Measurements from ENCODE around the gene RAB3D. TPM values are rescaled to one million over a fixed set of nuclear protein-coding genes. Genes with fewer than 3 reads are reported as not detected.

Gene RAB3D
- total and polyA plus RNA-seq, 7 experiments from 2014 or later: 1.4 to 38.2 (median 8.0) TPM

DNA sequence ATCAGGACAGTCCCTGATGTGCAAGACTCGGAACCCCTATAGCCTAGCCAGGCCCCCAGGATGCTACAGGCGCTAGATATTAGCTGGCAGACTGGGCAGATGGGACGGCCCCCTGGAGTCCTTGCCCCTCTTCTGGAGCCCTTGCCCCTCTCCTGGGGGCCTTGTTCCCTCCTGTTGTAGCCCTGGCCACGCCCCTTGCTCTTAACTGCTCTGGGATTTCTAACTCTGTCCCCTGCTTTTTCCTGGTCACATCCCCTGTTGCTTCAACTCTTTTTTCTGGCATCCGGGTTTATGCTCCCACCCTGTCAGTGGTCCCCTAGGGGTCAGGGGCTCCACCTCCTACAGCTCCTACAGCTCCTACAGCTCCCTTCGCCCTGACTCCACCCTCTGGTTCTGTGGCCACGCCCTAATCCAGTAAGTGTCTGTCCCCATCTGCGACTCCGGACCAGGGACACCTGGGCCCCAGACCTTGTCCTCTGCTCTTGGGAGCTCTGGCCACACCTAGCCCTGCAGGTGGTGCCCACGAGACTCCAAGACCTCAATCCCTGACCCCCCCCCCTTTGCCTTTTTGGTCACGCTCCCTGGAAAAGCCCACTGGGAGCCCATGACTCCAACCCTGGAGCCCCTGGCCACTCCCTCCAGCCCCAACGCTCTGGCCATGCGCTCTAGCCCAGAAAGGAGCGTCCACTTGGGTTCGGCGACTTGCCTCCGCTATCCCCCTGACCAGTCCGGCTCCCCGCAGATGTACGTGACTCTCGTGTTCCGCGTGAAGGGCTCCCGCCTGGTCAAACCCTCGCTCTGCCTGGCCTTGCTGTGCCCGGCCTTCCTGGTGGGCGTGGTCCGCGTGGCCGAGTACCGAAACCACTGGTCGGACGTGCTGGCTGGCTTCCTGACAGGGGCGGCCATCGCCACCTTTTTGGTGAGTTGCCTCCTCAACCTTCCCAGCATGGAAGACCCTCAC is 22.6 kb upstream of the RAB3D start:
- Mint-ChIP-seq H3K9me3 (peaks cover 0 to 3% (median 0%) of the 10 kb centered on the region in 11 donors), H3K36me3 (peaks cover 0 to 9% (median 0%) of the 10 kb centered on the region in 5 donors), H3K4me3 (no peak overlapping the region), H3K4me1 (peaks cover 0 to 7% (median 0%) of the 10 kb centered on the region in 7 donors), H3K27ac (no peak overlapping the region), H3K27me3 (peaks cover 0 to 4% (median 0%) of the 10 kb centered on the region in 5 donors)
- Histone ChIP-seq H3K4me3 (ENCODE audit: low read length) (no peak overlapping the region), H3K4me1 (ENCODE audit: control insufficient read depth in 2 of 2, insufficient read depth in 2 of 2, low read length in 2 of 2) (no peaks in the 10 kb centered on the region), H3K27me3 (ENCODE audit: control insufficient read depth in 2 of 2, insufficient read depth in 2 of 2, low read length in 2 of 2) (no peaks in the 10 kb centered on the region), H3K27ac (ENCODE audit: low read depth, low read length) (no peak overlapping the region), H3K9me3 (ENCODE audit: control insufficient read depth in 2 of 3, low read length in 3 of 3) (no peaks in the 10 kb centered on the region), H3K36me3 (ENCODE audit: control insufficient read depth in 2 of 3, insufficient read depth in 3 of 3, low read length in 3 of 3) (peaks cover 0 to 26% (median 0%) of the 10 kb centered on the region in 3 experiments)
- no peak for ATAC-seq
- no peak for DNase-seq
- POLR2A ChIA-PET: interaction anchor here (1.9 kb wide), 1 partner anchor 12 kb away, joined by 6 read pairs; the partner anchor contains the start of gene SWSAP1
- CTCF ChIA-PET: interaction anchor here (1.9 kb wide), 1 partner anchor 13 kb away, joined by 4 read pairs; the partner anchor contains the start of gene SWSAP1
- intact Hi-C loops (cut with micrococcal nuclease): no loop called here

DNA sequence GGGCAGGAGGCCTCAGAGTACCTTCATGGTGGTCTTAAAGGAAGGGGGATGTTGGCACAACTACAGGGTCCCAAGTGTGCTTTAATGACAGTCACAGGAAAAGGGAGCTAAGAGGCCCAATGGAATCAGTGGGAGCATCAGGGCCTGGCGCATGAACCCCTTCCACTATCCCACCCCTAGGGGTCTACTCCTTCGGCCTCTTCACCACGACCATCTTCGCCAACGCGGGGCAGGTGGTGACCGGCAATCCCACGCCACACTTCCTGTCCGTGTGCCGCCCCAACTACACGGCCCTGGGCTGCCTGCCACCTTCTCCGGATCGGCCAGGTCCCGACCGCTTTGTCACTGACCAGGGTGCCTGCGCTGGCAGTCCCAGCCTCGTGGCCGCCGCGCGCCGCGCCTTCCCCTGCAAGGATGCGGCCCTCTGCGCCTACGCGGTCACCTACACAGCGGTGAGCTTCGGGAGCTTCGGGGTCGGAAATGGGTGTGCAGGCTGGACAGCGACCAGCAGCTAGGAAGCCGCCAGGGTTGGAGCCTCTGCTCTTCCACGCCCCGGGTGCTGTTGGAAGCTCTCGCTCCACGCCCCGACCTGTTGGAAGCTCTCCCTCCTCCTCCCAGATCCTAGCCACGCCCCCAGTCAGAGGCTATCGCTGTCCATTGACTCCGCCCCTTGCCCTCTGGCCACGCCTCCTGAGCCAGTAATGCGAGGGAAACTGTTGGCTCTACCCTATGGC is 21.7 kb upstream of the RAB3D start:
- ChIA-PET CTCF (interaction anchor here (0.6 kb wide), 1 partner anchor 43 kb away, joined by 3 read pairs; no protein-coding TSS in a partner anchor), POLR2A (interaction anchor here (1.9 kb wide), 1 partner anchor 13 kb away, joined by 6 read pairs; the partner anchor contains the start of gene SWSAP1)
- Mint-ChIP-seq H3K27ac (no peak overlapping the region), H3K27me3 (peaks cover 0 to 10% (median 2%) of the 10 kb centered on the region in 5 donors), H3K36me3 (peaks cover 0 to 9% (median 0%) of the 10 kb centered on the region in 5 donors), H3K4me3 (no peak overlapping the region), H3K9me3 (peaks cover 0 to 5% (median 0%) of the 10 kb centered on the region in 11 donors), H3K4me1 (peaks cover 2 to 9% (median 4%) of the 10 kb centered on the region in 7 donors)
- no peaks in the 10 kb centered on the region for H3K4me1 ChIP-seq (ENCODE audit: control insufficient read depth in 2 of 2, insufficient read depth in 2 of 2, low read length in 2 of 2)
- H3K4me3 ChIP-seq (ENCODE audit: low read length): no peak overlapping the region
- H3K9me3 ChIP-seq (ENCODE audit: control insufficient read depth in 2 of 3, low read length in 3 of 3): no peaks in the 10 kb centered on the region
- DNase-seq (no peak), ATAC-seq (no peak)
- peaks cover 0 to 26% (median 0%) of the 10 kb centered on the region in 3 experiments for H3K36me3 ChIP-seq (ENCODE audit: control insufficient read depth in 2 of 3, insufficient read depth in 3 of 3, low read length in 3 of 3)
- intact Hi-C loops (cut with micrococcal nuclease): no loop called here
- H3K27ac ChIP-seq (ENCODE audit: low read depth, low read length): no peak overlapping the region
- H3K27me3 ChIP-seq (ENCODE audit: control insufficient read depth in 2 of 2, insufficient read depth in 2 of 2, low read length in 2 of 2): peaks cover 0 to under 1% of the 10 kb centered on the region in 2 donors

DNA sequence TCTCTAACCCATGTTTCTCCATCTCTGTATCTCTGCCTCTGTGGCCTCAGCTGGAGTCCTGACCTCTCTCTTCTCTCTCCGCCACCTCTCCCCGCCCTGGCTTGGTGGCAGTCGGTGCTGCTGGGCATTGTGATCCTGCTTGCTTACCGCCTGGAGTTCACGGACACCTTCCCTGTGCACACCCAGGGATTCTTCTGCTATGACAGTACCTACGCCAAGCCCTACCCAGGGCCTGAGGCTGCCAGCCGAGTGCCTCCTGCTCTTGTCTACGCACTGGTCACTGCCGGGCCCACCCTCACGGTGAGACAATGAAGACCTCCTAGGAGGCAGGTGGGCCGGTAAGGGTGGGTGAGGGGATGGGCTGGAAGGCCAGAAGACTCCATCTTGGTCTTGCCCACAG is 20.0 kb upstream of the RAB3D start:
- no peak for ATAC-seq
- Mint-ChIP-seq H3K4me1 (peaks cover 9 to 16% (median 12%) of the 10 kb centered on the region in 7 donors), H3K36me3 (peaks cover 0 to 4% (median 0%) of the 10 kb centered on the region in 5 donors), H3K27me3 (peaks cover 0 to 17% (median 7%) of the 10 kb centered on the region in 5 donors), H3K9me3 (peaks cover 0 to 5% (median 0%) of the 10 kb centered on the region in 11 donors), H3K4me3 (peak overlapping the region in 1 of 10 donors; percentile 14), H3K27ac (no peak overlapping the region)
- Histone ChIP-seq H3K9me3 (ENCODE audit: control insufficient read depth in 2 of 3, low read length in 3 of 3) (no peaks in the 10 kb centered on the region), H3K27ac (ENCODE audit: low read depth, low read length) (no peak overlapping the region), H3K4me1 (ENCODE audit: control insufficient read depth in 2 of 2, insufficient read depth in 2 of 2, low read length in 2 of 2) (peaks cover 3 to 4% of the 10 kb centered on the region in 2 donors), H3K36me3 (ENCODE audit: control insufficient read depth in 2 of 3, insufficient read depth in 3 of 3, low read length in 3 of 3) (peaks cover 0 to 11% (median 0%) of the 10 kb centered on the region in 3 experiments), H3K27me3 (ENCODE audit: control insufficient read depth in 2 of 2, insufficient read depth in 2 of 2, low read length in 2 of 2) (peaks cover 0 to 6% of the 10 kb centered on the region in 2 donors), H3K4me3 (ENCODE audit: low read length) (no peak overlapping the region)
- CTCF ChIA-PET: no interaction called here
- POLR2A ChIA-PET: interaction anchor here (0.8 kb wide), 1 partner anchor 16 kb away, joined by 3 read pairs; no protein-coding TSS in a partner anchor
- DNase-seq: no peak
- intact Hi-C loops (cut with micrococcal nuclease): no loop called here

DNA sequence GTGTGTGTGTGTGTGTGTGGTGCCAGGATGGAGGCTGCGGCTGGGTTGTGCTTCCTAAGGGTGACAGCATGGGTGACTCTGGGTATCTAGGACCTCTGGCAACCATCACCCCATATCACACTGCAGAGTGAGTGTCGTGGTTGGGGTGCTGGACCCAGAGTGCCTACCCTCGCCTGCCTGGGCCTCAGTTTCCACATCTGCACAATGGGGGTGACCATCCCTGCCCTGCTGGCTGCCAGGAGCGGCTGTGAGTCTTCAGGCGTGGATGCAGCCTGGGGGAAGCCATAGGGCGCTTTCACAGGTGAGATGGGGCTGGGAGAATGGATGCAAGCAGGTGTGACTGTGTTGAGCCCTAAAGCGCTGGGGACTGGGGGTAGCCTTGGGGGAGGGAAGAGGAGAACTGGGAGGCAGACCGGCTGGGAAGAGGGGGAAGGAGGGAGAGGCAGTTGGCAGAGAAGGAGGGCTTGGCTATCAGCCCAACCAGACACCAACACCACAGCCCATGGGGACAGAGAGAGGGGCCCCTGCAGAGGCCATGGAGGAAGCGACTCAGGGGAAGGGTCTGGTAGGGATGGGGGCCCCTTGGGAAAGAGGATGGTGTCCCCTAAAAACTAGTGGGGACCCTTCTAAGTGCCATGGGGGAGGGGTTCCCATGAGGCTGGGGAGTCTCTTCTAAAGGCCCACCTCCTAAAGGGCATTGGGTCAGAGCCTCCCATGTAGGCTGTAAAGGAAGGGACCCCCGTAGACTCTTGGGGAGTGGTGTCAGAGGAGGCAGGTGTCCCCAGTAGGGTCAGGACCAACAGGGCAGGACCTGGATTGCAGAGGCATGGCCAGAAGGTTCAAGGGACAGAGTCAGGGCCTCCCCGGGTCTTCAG is 17.5 kb upstream of the RAB3D start:
- H3K27me3 ChIP-seq (ENCODE audit: control insufficient read depth in 2 of 2, insufficient read depth in 2 of 2, low read length in 2 of 2): peaks cover 0 to 6% of the 10 kb centered on the region in 2 donors
- Mint-ChIP-seq H3K27ac (no peak overlapping the region), H3K4me1 (peaks cover 9 to 19% (median 13%) of the 10 kb centered on the region in 7 donors), H3K36me3 (no peaks in the 10 kb centered on the region), H3K9me3 (peaks cover 0 to 5% (median 0%) of the 10 kb centered on the region in 11 donors), H3K4me3 (peak overlapping the region in 8 of 10 donors; percentile 72 to 90 (median 82)), H3K27me3 (peaks cover 0 to 17% (median 7%) of the 10 kb centered on the region in 5 donors)
- CTCF ChIA-PET: no interaction called here
- DNase-seq (no peak), ATAC-seq (no peak)
- POLR2A ChIA-PET: interaction anchor here (0.7 to 1.3 kb wide), 2 partner anchors 10 to 18 kb away, joined by 3 to 4 read pairs; partner anchors contain the start of genes CCDC159, SWSAP1 and TMEM205
- no peak overlapping the region for H3K4me3 ChIP-seq (ENCODE audit: low read length)
- no peak overlapping the region for H3K27ac ChIP-seq (ENCODE audit: low read depth, low read length)
- intact Hi-C loops (cut with micrococcal nuclease): no loop called here
- H3K36me3 ChIP-seq (ENCODE audit: control insufficient read depth in 2 of 3, insufficient read depth in 3 of 3, low read length in 3 of 3): no peaks in the 10 kb centered on the region
- peaks cover 3 to 4% of the 10 kb centered on the region in 2 donors for H3K4me1 ChIP-seq (ENCODE audit: control insufficient read depth in 2 of 2, insufficient read depth in 2 of 2, low read length in 2 of 2)
- no peaks in the 10 kb centered on the region for H3K9me3 ChIP-seq (ENCODE audit: control insufficient read depth in 2 of 3, low read length in 3 of 3)

DNA sequence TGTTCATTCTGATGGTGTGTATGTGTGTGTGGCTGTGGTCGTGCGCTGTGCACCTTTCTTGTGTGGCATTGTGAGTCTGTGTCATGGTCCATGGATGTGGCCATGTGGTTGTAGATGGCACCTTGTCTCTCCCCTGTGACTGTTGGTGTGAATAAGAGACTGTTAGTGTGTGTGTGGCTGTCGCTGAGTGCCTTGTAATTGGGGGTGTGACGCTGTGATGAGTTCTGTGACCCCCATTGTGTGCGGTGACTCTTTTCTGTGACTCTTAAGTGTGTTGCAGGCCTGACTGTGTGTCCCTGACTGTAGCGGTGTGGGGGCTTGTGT is 16.6 kb upstream of the RAB3D start:
- Mint-ChIP-seq H3K36me3 (no peaks in the 10 kb centered on the region), H3K9me3 (peaks cover 0 to 5% (median 0%) of the 10 kb centered on the region in 11 donors), H3K4me3 (peak overlapping the region; percentile 63 to 90 (median 80)), H3K27me3 (peaks cover 0 to 17% (median 7%) of the 10 kb centered on the region in 5 donors), H3K4me1 (peaks cover 9 to 19% (median 13%) of the 10 kb centered on the region in 7 donors), H3K27ac (peak overlapping the region in 4 of 9 donors; percentile 38 to 79 (median 72))
- ATAC-seq (no peak), DNase-seq (no peak)
- Histone ChIP-seq H3K27me3 (ENCODE audit: control insufficient read depth in 2 of 2, insufficient read depth in 2 of 2, low read length in 2 of 2) (peaks cover 0 to 6% of the 10 kb centered on the region in 2 donors), H3K9me3 (ENCODE audit: control insufficient read depth in 2 of 3, low read length in 3 of 3) (no peaks in the 10 kb centered on the region), H3K4me3 (ENCODE audit: low read length) (peak overlapping the region; percentile 15), H3K4me1 (ENCODE audit: control insufficient read depth in 2 of 2, insufficient read depth in 2 of 2, low read length in 2 of 2) (peaks cover 3 to 4% of the 10 kb centered on the region in 2 donors), H3K36me3 (ENCODE audit: control insufficient read depth in 2 of 3, insufficient read depth in 3 of 3, low read length in 3 of 3) (no peaks in the 10 kb centered on the region), H3K27ac (ENCODE audit: low read depth, low read length) (no peak overlapping the region)
- CTCF ChIA-PET: no interaction called here
- POLR2A ChIA-PET: no interaction called here
- intact Hi-C loops (cut with micrococcal nuclease): no loop called here

Data from naive thymus-derived CD4-positive, alpha-beta T cell (primary cell).